ENCODE measurements around the gene TRIM47. TPM values are rescaled to one million over a fixed set of nuclear protein-coding genes. Genes with fewer than 3 reads are reported as not detected.

Gene TRIM47
- total RNA-seq, 1 donor from 2014 or later, result 35.7 TPM

- no peak for DNase-seq (ENCODE audit: low spot score)
These were observed 45.6 kb downstream of the TRIM47 start for GRCh38 chr17:75832652-75833400.

- no peak for DNase-seq (ENCODE audit: low spot score)
These were observed 46.2 kb downstream of the TRIM47 start for GRCh38 chr17:75832164-75832651.

- DNase-seq (ENCODE audit: low spot score), result no peak
These were observed 47.3 kb downstream of the TRIM47 start for GRCh38 chr17:75831032-75831571.

- no peak for DNase-seq (ENCODE audit: low spot score)
These were observed 48.0 kb downstream of the TRIM47 start for GRCh38 chr17:75830164-75831031.

GRCh38 chr17:75829747-75830146, 48.6 kb downstream of the TRIM47 start:
- no peak for DNase-seq (ENCODE audit: low spot score)

- no peak for DNase-seq (ENCODE audit: low spot score)
These were observed 49.6 kb downstream of the TRIM47 start for GRCh38 chr17:75828741-75829140.

- no peak for DNase-seq (ENCODE audit: low spot score)
These were observed 50.3 kb downstream of the TRIM47 start for GRCh38 chr17:75828076-75828400.

- DNase-seq (ENCODE audit: low spot score), result no peak
These were observed 50.9 kb downstream of the TRIM47 start for GRCh38 chr17:75827308-75828075.

GRCh38 chr17:75826561-75827307, 51.6 kb downstream of the TRIM47 start:
- DNase-seq (ENCODE audit: low spot score), result no peak

- no peak for DNase-seq (ENCODE audit: low spot score)
These were observed 52.5 kb downstream of the TRIM47 start for GRCh38 chr17:75825748-75826370.

GRCh38 chr17:75825149-75825552, 53.2 kb downstream of the TRIM47 start:
- DNase-seq (ENCODE audit: low spot score), result no peak

GRCh38 chr17:75824666-75825065, 53.7 kb downstream of the TRIM47 start:
- DNase-seq (ENCODE audit: low spot score), result no peak

Other genes starting within 250 kb of the TRIM47 start
- gene SMIM5, start 245.1 kb downstream of the TRIM47 start, total RNA-seq, result 0.42 TPM
- gene RECQL5, start 211.4 kb downstream of the TRIM47 start, total RNA-seq, result 12.7 TPM
- gene SAP30BP, start 211.2 kb downstream of the TRIM47 start, total RNA-seq, result 86.0 TPM
- gene ITGB4, start 157.1 kb downstream of the TRIM47 start, total RNA-seq, result 13.9 TPM
- gene GALK1, start 113.4 kb downstream of the TRIM47 start, total RNA-seq, result 26.4 TPM
- 24.6 TPM for gene UNK, start 93.8 kb downstream of the TRIM47 start, total RNA-seq
- 12.8 TPM for gene UNC13D, start 34.2 kb downstream of the TRIM47 start, total RNA-seq
- 125 TPM for gene WBP2, start 23.2 kb downstream of the TRIM47 start, total RNA-seq
- 20.9 TPM for gene TRIM65, start 18.4 kb upstream of the TRIM47 start, total RNA-seq
- 70.8 TPM for gene MRPL38, start 26.3 kb upstream of the TRIM47 start, total RNA-seq
- gene FBF1, start 62.5 kb upstream of the TRIM47 start, total RNA-seq, result 5.5 TPM
- gene ACOX1, start 100.6 kb upstream of the TRIM47 start, total RNA-seq, result 148 TPM
- gene TEN1, start 100.7 kb upstream of the TRIM47 start, total RNA-seq, result 17.7 TPM
- 4.3 TPM for gene CDK3, start 122.3 kb upstream of the TRIM47 start, total RNA-seq
- 0.16 TPM for gene EVPL, start 148.7 kb upstream of the TRIM47 start, total RNA-seq
- gene SRP68, start 193.9 kb upstream of the TRIM47 start, total RNA-seq, result 69.1 TPM
- not detected for gene GALR2, start 196.2 kb upstream of the TRIM47 start, total RNA-seq
- not detected for gene ZACN, start 200.6 kb upstream of the TRIM47 start, total RNA-seq
- gene EXOC7, start 225.2 kb upstream of the TRIM47 start, total RNA-seq, result 117 TPM